ENCODE measurements around the gene FSTL4. TPM values are rescaled to one million over a fixed set of nuclear protein-coding genes. Genes with fewer than 3 reads are reported as not detected.

Gene FSTL4
- polyA plus RNA-seq, 1 donor (not counting 4 experiments of a cell fraction or from before 2014, with no cell fraction given), result 1.7 TPM

DNA sequence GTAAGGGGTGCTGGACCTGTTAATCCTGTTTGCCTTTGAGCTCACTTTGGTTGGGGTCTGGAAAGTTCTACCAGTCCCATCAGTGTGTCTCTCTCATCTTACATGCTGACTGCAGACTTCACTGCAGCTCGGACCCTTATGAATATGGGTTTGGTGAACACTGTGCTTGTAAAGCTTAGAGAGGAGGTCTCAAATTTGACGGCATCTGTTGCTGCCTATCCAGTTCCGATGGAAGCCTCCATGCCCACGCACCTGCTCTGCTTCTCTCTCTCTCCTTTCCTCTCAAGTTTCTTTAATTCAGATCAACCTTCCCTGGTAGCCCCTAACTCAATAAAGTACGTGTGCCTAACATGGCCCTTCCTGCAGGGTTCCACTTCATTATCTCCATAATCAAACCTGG is 342.6 kb downstream of the FSTL4 start:
- H3K9me3 ChIP-seq (ENCODE audit: control insufficient read depth, low read depth, low read length), result no peaks in the 10 kb centered on the region
- FAIRE-seq (no peak), DNase-seq (ENCODE audit: low read depth, low spot score) (no peak)
- no peaks in the 10 kb centered on the region for H4K20me1 ChIP-seq (ENCODE audit: control insufficient read depth, extremely low read depth, insufficient read depth, low read length)
- dilution Hi-C loops (cut with MboI; ENCODE audit: extremely low pct_ligation_motif_present, low sequenced_read_pairs), result no loop called here
- H3K4me3 ChIP-seq (ENCODE audit: control insufficient read depth in 2 of 3, extremely low read depth in 1 of 3, insufficient read depth in 2 of 3, low read depth in 1 of 3, low read length in 3 of 3), result no peak overlapping the region
- H3K4me1 ChIP-seq (ENCODE audit: control insufficient read depth, extremely low read depth, insufficient read depth, low read length), result no peaks in the 10 kb centered on the region
- no peak overlapping the region for H3K27ac ChIP-seq (ENCODE audit: control insufficient read depth, insufficient read depth, low read length)
- no peak overlapping the region for H3K9ac ChIP-seq (ENCODE audit: control insufficient read depth, extremely low read depth, insufficient read depth, low read length)
- no peak overlapping the region for H3K4me2 ChIP-seq (ENCODE audit: control insufficient read depth, extremely low read depth, insufficient read depth, low read depth, low read length)
- no peak overlapping the region for H2AFZ ChIP-seq (ENCODE audit: control insufficient read depth, low read length)
- TF ChIP-seq, protein P1, sequence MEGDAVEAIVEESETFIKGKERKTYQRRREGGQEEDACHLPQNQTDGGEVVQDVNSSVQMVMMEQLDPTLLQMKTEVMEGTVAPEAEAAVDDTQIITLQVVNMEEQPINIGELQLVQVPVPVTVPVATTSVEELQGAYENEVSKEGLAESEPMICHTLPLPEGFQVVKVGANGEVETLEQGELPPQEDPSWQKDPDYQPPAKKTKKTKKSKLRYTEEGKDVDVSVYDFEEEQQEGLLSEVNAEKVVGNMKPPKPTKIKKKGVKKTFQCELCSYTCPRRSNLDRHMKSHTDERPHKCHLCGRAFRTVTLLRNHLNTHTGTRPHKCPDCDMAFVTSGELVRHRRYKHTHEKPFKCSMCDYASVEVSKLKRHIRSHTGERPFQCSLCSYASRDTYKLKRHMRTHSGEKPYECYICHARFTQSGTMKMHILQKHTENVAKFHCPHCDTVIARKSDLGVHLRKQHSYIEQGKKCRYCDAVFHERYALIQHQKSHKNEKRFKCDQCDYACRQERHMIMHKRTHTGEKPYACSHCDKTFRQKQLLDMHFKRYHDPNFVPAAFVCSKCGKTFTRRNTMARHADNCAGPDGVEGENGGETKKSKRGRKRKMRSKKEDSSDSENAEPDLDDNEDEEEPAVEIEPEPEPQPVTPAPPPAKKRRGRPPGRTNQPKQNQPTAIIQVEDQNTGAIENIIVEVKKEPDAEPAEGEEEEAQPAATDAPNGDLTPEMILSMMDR (optimal IDR thresholded peaks at IDR 0.05 in 1 of 3, IDR thresholded peaks at IDR 0.05 in 1 of 3, conservative IDR thresholded peaks at IDR 0.05 in 1 of 3; ENCODE audit: extremely low read depth in 1 of 3, insufficient read depth in 2 of 3, low read length in 3 of 3), result no peak
- TF ChIP-seq EZH2 (IDR thresholded peaks at IDR 0.05; ENCODE audit: low read length), result no peak
- peaks cover 17% of the 10 kb centered on the region for H3K27me3 ChIP-seq (ENCODE audit: control insufficient read depth, extremely low read depth, insufficient read depth, low read length)
- H3K79me2 ChIP-seq (ENCODE audit: control insufficient read depth, insufficient read depth, low read length), result no peaks in the 10 kb centered on the region
- no peaks in the 10 kb centered on the region for H3K9me1 ChIP-seq (ENCODE audit: control insufficient read depth, extremely low read depth, insufficient read depth, low read length)
- H3K36me3 ChIP-seq (ENCODE audit: control insufficient read depth in 2 of 2, extremely low read depth in 1 of 2, insufficient read depth in 2 of 2, low read length in 2 of 2), result no peaks in the 10 kb centered on the region

DNA sequence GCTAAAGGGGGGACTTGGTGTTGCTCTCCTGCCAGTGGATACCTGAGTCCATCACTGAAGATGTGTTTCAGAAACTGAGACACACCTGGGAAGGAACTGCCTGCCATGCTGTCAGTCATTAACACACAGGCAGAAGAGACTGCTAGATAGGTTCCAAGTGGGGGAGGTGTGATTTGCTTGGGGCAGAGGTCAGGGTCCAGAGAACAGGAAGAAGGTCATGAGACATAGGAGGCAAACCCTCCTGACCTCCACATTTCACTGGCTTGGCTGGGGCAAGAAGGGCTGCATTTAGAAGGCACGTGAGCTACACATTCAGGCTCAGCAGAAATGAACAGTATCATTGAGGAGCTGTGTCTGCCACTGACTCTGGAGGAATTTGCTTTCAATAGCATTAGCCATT is 344.7 kb downstream of the FSTL4 start:
- FAIRE-seq (no peak), DNase-seq (ENCODE audit: low read depth, low spot score) (no peak)
- no peak overlapping the region for H3K4me2 ChIP-seq (ENCODE audit: control insufficient read depth, extremely low read depth, insufficient read depth, low read depth, low read length)
- dilution Hi-C loops (cut with MboI; ENCODE audit: extremely low pct_ligation_motif_present, low sequenced_read_pairs), result no loop called here
- no peak overlapping the region for H3K4me3 ChIP-seq (ENCODE audit: control insufficient read depth in 2 of 3, extremely low read depth in 1 of 3, insufficient read depth in 2 of 3, low read depth in 1 of 3, low read length in 3 of 3)
- H3K4me1 ChIP-seq (ENCODE audit: control insufficient read depth, extremely low read depth, insufficient read depth, low read length), result no peaks in the 10 kb centered on the region
- no peak overlapping the region for H2AFZ ChIP-seq (ENCODE audit: control insufficient read depth, low read length)
- no peak overlapping the region for H3K9ac ChIP-seq (ENCODE audit: control insufficient read depth, extremely low read depth, insufficient read depth, low read length)
- no peaks in the 10 kb centered on the region for H3K9me1 ChIP-seq (ENCODE audit: control insufficient read depth, extremely low read depth, insufficient read depth, low read length)
- H3K9me3 ChIP-seq (ENCODE audit: control insufficient read depth, low read depth, low read length), result no peaks in the 10 kb centered on the region
- H3K36me3 ChIP-seq (ENCODE audit: control insufficient read depth in 2 of 2, extremely low read depth in 1 of 2, insufficient read depth in 2 of 2, low read length in 2 of 2), result no peaks in the 10 kb centered on the region
- TF ChIP-seq, protein P1 (optimal IDR thresholded peaks at IDR 0.05 in 1 of 3, IDR thresholded peaks at IDR 0.05 in 1 of 3, conservative IDR thresholded peaks at IDR 0.05 in 1 of 3; ENCODE audit: extremely low read depth in 1 of 3, insufficient read depth in 2 of 3, low read length in 3 of 3), result no peak
- TF ChIP-seq EZH2 (IDR thresholded peaks at IDR 0.05; ENCODE audit: low read length), result no peak
- H3K79me2 ChIP-seq (ENCODE audit: control insufficient read depth, insufficient read depth, low read length), result no peaks in the 10 kb centered on the region
- peaks cover 24% of the 10 kb centered on the region for H3K27me3 ChIP-seq (ENCODE audit: control insufficient read depth, extremely low read depth, insufficient read depth, low read length)
- H4K20me1 ChIP-seq (ENCODE audit: control insufficient read depth, extremely low read depth, insufficient read depth, low read length), result no peaks in the 10 kb centered on the region
- no peak overlapping the region for H3K27ac ChIP-seq (ENCODE audit: control insufficient read depth, insufficient read depth, low read length)

All from keratinocyte (primary cell).